HG03432 (cell line): Measurements from ENCODE around the gene PLK3.
"Not testable (repeated sequence)": the region's sequence is repeated elsewhere in the genome, so short reads cannot be mapped to it uniquely, and the experiment has no call there.

Experiments used
- ATAC-seq: cut with Tn5 transposase; IDR thresholded peaks from one replicate; pipeline ENCODE4 v1.9.1; 2021; ENCODE audit warnings: mild to moderate bottlenecking, moderate library complexity; ENCODE audit not compliant: unreplicated experiment

PLK3 gene

DNA sequence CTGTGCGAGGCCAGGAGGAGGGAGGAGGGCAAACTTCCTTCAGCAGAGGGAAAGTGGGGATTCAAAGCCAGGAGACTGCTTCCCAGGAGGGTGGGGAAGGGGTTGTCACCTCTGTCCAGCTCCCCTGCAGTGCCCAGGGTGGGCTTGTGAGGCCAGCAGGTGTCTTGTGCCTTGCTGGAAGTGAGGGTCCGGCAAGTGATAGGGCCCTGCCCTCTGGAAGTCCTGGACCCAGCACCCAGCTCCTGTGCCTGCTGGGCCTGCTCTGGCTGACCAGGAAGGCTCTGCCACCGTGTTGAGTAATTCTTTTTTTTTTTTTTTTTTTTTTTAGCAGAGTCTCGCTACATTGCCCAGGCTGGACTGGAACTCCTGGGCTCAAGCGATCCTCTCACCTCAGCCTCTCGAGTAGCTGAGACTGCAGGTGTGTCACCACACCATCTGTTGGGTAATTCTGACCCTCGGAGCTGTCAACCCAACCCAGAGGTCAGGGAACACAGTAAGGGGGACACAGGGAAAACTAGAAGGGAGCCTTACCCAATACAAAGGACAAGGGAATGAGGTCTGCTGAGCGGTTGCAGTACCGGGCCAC, 13.2 kb upstream of the PLK3 start:
- ATAC-seq: no peak

GRCh38 chr1:44787506-44787905, 12.7 kb upstream of the PLK3 start:
- ATAC-seq: no peak

DNA sequence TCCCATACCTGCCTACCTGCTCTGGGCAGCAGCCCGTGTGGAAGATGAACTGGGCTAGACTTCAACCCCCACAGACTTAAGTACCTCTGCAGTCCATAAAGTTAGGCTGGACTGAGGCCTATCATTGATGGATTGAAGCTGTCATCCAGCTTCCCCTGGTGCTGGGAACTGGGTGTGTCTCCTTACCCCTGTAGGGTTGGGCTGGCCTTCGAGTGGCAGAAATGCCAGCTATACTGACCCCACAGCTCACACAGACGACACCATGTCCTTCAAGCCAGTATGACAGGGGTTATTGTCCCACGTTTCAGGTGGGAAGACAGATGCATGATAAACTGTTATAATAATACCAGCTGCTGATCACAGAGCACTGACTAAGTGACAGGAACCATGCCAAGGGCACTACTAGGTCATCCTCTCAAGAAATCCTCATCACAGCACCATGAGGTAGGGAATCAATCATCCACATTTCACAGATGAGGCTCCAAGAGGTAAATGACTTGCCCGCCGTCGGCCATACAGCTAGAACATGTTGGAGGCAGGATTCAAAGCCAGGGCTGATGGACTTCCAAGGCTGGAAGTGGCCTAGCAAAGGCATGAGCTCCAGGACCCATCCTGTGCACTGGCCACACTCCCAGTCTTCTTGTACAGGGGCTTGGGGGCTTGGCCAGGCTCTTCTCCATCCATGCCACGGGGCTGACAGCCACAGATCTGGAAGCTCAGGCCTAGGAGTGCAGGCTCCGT, 11.9 kb upstream of the PLK3 start, which contains the start of gene BEST4:
Gene BEST4, minus strand, starts transcription at position 51 of the 741 bp plus-strand sequence. CDS start 465 bp downstream, outside the sequence.
- ATAC-seq: no peak

DNA sequence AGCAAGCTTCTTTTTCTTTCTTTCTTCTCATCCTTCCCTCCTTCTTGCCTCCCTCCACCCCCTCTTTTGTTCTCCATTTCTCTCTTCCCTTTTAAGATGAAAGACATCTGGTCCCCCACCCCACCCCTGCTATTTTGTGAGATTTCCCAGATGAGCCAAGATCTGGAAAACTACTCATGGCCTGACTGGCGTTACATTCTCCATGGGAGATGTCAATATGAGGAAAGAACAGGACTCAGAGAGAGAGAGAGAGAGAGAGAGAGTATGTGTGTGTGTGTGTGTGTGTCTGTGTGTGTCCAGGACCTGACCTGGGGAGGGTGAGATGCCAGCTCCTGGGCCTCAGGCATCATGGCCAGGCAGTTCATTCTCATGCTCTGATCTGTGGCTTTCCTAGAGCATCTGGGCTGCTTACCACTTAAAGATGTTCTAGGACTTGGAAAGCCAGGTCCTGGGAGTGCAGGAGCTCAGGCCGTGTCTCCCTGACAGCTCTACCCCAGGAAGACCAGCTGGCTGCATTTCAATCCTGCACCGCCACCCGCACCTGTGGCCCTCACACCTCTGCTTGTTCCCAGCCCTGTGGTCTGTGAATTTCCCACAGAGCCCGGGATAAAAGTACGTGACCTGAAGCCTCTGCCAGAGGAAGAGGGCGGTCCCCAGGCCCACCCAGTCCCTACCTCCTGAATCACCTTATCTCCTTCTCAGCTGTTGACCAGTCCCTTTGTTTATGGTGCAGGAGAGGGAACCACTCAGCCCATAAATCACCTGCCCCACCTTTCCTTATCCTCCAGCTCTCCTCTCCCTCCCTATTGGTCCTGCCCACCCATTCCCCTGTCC, 9.0 kb upstream of the PLK3 start:
- ATAC-seq: no peak

DNA sequence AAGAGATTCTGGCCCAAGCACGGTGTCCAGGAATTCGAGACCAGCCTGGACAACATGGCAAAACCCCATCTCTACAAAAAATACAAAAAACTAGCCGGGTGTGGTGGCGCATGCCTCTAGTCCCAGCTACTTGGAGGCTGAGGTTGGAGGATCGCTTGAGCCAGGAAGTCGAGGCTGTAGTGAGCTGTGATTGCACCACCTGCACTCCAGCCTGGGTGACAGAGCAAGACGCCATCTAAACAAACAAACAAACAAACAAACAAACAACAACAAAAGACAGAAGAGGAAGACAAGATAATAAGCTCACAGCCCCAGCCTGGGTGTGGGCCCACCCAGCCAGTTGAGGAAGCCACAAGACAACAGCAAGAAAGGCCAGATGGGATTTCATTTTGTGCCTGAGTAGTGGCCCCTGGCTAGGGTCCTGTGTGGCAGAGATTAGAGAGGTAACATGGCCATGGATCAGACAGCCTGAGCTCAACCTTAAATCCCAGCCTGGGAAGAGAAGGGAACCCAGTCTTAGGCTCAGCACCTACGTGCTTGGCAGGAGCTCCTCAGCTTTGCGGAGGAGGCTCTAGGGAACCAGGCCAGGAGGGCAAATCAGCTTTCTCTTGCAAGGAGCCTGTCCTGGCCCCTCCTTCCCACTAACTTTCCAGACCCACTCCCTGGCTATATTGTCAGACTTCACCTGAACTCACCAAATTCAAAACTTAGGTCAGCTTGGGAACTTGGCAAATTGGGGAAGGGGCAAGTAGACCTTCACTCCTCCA, 7.3 kb upstream of the PLK3 start:
- ATAC-seq: no peak

DNA sequence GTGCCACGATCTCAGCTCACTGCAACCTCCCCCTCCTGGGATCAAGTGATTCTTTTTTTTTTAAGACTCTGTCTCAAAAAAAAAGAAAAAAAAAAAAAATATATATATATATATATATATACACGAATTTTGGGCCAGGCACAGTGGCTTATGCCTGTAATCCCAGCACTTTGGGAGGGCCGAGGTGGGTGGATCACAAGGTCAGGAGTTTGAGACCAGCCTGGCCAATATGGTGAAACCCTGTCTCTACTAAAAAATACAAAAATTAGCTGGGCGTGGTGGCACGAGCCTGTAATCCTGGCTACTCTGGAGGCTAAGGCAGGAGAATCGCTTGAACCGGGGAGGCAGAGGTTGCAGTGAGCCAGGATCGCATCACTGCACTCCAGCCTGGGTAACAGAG, 2.3 kb upstream of the PLK3 start:
- ATAC-seq: not testable (repeated sequence)

DNA sequence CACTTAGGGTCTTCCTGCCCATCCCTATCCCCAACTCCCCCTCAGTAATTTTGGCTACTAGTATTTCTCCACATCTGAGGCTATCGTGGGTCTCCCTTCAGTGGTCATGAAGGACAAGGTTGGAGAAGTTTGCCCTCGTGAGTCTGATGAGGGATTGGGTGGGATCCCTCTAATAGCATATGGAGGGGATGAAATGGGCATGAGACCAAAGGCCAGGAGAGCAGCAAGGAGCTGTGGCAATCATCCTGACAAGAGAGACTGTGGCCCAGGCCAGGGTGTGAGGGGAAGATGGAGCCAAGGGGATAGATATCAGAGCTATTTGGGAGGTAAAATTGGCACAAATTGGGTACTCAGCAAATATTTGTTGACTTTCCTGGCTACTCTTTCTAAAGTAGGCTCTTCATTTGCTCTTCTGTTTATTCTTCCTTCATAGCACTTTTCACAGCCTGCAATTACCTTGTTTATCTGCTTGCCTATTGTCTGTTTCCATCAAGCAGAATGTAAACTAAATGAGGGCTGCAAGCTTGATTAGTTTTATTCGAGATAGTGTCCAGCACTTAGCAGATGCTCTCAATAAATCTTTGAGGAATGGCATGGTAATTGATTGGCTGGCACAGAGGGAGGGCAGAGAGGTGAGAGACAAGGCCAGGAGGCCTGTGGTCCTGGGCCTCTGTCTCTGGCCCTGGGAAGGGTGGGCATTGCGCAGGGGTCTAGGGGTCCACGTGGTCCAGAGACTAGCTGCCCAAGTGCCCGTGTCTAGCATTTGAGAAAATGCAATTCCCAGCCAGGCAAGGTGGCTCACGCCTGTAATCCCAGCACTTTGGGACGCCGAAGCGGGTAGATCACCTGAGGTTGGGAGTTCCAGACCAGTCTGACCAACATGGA, 1.5 kb upstream of the PLK3 start:
- ATAC-seq: no peak

GRCh38 chr1:44801491-44802305, 1.5 kb downstream of the PLK3 start:
- no peak for ATAC-seq

- ATAC-seq: no peak
These were observed 2.3 kb downstream of the PLK3 start for GRCh38 chr1:44802306-44803061.

DNA sequence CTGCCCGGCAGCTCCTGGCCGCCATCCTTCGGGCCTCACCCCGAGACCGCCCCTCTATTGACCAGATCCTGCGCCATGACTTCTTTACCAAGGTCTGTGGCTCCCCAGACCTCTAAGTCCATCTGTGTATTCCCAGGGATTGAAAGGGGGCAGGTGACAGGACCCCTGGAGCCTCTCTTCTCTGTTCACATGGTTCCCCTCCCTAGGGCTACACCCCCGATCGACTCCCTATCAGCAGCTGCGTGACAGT, 2.8 kb downstream of the PLK3 start:
- ATAC-seq: no peak

DNA sequence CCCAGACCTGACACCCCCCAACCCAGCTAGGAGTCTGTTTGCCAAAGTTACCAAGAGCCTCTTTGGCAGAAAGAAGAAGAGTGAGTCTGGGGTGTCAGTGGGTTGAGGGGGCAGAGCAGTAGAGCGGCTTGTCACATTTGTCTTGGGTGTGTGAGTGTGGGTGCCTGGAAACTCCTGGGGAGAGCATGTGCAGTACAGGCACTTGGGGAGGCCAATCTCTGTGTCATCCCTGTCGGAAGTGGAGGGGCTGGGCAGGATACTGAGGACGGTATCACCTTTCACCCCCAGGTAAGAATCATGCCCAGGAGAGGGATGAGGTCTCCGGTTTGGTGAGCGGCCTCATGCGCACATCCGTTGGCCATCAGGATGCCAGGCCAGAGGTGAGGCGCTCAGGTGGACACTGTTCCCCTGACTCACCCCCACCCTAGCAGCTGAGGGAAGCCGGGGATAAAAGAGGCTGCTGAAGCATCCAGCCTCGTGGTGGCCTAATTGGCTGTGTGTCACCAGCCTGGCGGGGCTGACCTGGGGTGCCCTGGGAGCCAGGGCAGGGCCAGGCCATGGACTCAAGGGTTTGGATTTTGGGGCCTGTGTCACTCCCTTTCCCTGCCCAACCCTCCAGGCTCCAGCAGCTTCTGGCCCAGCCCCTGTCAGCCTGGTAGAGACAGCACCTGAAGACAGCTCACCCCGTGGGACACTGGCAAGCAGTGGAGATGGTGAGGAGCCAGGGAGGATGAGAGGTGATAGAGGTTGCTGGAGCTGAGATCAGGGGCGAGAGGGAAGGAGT, 3.3 kb downstream of the PLK3 start:
- no peak for ATAC-seq

DNA sequence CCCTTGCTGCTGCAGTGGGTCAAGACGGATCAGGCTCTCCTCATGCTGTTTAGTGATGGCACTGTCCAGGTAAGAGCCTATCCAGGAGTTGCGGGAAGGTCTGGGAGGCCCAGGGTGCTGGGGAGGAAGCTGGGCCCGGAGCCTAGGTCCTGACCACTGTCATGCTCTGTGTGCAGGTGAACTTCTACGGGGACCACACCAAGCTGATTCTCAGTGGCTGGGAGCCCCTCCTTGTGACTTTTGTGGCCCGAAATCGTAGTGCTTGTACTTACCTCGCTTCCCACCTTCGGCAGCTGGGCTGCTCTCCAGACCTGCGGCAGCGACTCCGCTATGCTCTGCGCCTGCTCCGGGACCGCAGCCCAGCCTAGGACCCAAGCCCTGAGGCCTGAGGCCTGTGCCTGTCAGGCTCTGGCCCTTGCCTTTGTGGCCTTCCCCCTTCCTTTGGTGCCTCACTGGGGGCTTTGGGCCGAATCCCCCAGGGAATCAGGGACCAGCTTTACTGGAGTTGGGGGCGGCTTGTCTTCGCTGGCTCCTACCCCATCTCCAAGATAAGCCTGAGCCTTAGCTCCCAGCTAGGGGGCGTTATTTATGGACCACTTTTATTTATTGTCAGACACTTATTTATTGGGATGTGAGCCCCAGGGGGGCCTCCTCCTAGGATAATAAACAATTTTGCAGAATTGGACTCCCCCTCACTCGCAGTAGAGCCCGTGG, 5.3 kb downstream of the PLK3 start:
- no peak for ATAC-seq

GRCh38 chr1:44806025-44806703, 6.0 kb downstream of the PLK3 start:
- no peak for ATAC-seq

DNA sequence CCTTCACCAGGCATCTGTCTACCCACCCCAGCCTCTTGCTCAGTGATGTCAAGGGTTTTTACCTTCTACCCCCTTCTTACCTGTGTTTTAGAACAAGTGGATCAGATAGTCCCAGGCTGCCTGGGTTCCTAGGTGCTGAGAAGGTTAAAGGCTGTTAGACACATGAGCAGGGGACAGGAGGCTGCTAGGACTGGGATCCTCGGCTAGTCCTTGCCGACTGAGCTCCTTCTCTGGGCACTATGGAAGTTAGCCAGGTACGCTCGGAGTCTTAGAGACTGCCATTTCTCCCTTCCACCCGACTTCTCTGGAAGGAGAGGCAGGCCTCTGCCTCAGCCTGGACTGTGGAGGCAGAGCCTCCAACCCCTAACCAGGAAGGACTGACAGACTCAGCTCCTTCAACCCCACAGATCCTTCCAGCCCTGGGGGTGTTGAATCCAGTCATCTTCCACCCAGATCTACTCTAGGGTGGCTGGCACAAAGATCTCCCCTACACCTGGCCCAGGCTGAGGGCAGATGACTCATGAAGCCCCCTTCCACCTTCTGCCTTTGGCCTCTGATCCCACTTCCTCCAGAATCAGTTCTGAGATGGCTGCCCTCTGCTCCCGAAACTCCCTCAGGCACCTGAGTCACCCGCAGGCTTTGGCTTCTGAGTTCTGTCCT, 6.7 kb downstream of the PLK3 start, which contains the start of gene DYNLT4:
Gene DYNLT4, minus strand, starts transcription at position 648 of the 660 bp plus-strand sequence. CDS start 683 bp downstream, outside the sequence.
- ATAC-seq: no peak

DNA sequence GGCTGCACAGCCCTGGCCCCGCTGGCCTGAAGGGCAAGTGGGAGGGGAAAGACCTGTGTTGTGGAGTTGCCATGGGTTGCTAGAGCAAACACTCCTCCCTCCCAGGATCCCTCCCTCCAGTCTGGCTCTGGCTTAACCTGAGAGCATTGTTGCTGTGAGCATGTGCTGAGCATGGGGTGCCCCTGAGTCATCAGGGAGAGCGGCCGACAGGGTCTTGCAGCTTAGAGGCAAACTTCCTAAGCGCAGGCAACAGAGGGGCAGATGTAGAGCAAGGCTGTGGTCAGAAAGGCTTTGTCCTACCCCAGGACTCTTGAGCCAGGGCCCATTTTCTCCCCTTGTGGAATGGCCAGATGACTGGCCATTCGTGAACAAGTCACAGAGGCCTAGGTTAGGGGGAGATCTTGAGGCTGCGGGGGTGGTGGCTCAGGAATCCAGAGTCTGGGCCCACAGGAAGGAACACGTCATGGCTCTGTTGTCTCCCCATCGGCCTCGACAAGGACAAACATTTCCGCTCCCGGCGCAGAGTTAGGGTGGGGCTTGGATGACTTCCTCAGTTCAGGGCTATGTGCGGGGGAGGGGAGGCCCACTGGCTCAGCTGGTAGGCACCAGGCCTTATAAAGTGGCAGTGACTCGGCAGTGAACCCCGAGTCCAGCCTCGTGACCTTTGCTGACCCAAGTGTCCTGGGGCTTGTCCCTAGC, 7.3 kb downstream of the PLK3 start:
- ATAC-seq: peak; percentile 37
